ENCODE results near the gene MYO5C.

Gene MYO5C

DNA sequence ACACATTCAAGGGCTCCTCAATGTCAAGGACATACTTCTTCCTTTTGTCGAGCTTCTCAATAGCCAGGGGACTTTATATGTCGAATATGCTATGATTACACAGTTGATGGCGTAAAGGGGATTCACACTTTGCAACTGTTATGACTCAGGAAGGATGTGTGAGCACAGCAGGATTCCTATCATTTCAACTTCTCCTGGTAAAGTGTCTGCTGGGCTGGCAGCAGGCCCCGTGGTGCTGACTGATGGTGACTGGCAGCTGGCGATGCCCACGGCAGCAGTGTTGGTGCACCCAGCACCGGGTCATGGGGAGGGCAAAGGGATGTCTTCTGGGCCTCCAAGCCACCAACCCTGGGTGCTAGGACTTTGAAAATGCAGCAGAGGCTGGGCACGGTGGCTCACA lies 59.6 kb downstream of the MYO5C start:
- no peak overlapping the region for H3K4me3 ChIP-seq (ENCODE audit: severe bottlenecking)
- peaks cover 46% of the 10 kb centered on the region for H3K36me3 ChIP-seq (ENCODE audit: low read depth)
- 0 out of 3 replicates have a peak, but pooled peaks have one; percentile 24 for ATAC-seq (ENCODE audit: low read depth)
- no peaks in the 10 kb centered on the region for H3K4me1 ChIP-seq (ENCODE audit: insufficient read depth, poor library complexity, severe bottlenecking)
- no peaks in the 10 kb centered on the region for H3K9me3 ChIP-seq (ENCODE audit: severe bottlenecking)
- DNase-seq (ENCODE audit: low spot score): no peak
- TF ChIP-seq, protein P1, sequence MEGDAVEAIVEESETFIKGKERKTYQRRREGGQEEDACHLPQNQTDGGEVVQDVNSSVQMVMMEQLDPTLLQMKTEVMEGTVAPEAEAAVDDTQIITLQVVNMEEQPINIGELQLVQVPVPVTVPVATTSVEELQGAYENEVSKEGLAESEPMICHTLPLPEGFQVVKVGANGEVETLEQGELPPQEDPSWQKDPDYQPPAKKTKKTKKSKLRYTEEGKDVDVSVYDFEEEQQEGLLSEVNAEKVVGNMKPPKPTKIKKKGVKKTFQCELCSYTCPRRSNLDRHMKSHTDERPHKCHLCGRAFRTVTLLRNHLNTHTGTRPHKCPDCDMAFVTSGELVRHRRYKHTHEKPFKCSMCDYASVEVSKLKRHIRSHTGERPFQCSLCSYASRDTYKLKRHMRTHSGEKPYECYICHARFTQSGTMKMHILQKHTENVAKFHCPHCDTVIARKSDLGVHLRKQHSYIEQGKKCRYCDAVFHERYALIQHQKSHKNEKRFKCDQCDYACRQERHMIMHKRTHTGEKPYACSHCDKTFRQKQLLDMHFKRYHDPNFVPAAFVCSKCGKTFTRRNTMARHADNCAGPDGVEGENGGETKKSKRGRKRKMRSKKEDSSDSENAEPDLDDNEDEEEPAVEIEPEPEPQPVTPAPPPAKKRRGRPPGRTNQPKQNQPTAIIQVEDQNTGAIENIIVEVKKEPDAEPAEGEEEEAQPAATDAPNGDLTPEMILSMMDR (IDR thresholded peaks at IDR 0.05; ENCODE audit: poor library complexity, severe bottlenecking): no peak
- no peaks in the 10 kb centered on the region for H3K27me3 ChIP-seq (ENCODE audit: insufficient read depth, poor library complexity, severe bottlenecking)
- H3K27ac ChIP-seq (ENCODE audit: poor library complexity, severe bottlenecking): no peak overlapping the region

DNA sequence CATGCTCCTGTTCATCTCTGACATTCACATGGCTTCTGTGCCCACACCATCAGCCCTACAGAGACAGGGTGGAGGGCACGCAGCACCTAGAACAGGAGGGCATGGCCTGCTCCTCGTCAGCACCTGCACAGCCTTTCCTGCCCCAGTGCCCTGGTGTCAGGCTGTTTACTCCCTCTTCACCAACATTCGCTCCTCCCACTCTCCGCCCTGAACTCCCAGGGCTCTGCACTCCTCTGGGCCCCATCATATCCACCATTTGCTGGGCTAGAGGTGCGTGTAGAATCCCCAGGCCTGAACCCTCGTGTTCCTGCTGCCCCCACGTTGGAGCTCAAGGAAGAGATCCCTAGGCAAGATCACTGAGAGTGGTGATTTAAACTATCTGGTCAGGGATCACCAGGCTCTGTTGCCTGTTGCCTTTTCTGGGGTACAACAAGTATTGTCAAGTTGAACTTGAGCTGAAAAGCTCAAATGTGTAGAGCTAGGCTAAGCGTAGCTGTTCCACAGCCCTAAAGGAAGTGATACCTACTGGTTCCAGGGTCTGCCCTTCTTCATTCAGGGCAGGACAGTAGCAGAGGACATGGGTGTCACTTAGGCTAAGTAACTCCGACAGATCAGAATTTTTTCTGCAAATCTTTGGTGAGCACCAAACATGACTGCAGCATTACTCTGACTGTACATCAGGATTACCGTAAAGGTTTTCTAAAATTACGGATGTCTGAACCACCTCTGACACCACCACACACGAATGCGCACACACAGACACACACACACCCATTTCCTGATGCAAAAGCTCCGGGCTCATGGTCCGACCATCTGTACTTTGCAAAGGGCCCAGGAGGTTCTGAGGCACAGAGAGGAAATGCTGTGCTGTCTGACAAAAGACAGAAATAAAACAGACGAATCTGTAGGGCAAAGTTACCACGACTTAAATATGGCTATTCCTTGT lies 60.7 kb downstream of the MYO5C start:
- no peaks in the 10 kb centered on the region for H3K4me1 ChIP-seq (ENCODE audit: insufficient read depth, poor library complexity, severe bottlenecking)
- no peak overlapping the region for H3K27ac ChIP-seq (ENCODE audit: poor library complexity, severe bottlenecking)
- DNase-seq (ENCODE audit: low spot score) (no peak), ATAC-seq (ENCODE audit: low read depth) (no peak)
- TF ChIP-seq, protein P1 (IDR thresholded peaks at IDR 0.05; ENCODE audit: poor library complexity, severe bottlenecking): no peak
- H3K9me3 ChIP-seq (ENCODE audit: severe bottlenecking): no peaks in the 10 kb centered on the region
- H3K36me3 ChIP-seq (ENCODE audit: low read depth): peaks cover 38% of the 10 kb centered on the region
- no peak overlapping the region for H3K4me3 ChIP-seq (ENCODE audit: severe bottlenecking)
- no peaks in the 10 kb centered on the region for H3K27me3 ChIP-seq (ENCODE audit: insufficient read depth, poor library complexity, severe bottlenecking)

DNA sequence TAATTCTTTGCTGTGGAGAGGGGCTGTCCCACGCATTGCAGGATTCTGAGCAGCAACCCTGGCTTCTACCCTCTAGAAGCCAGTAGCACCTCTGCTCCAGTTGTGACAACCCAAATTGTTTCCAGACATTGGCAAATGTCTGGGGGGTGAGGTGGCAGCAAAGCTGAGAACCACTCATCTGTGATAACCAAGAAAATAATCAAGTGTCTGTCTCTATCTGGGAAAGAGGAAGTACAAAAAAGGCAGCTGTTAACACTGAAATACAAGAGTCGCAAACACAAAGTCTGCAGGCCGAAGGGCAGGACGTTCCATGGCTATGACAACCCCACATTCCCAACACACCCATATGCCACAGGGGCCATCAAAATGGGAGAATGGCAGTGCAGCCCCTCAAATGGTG lies 62.2 kb downstream of the MYO5C start:
- H3K9me3 ChIP-seq (ENCODE audit: severe bottlenecking): no peaks in the 10 kb centered on the region
- DNase-seq (ENCODE audit: low spot score): no peak
- H3K36me3 ChIP-seq (ENCODE audit: low read depth): peaks cover 42% of the 10 kb centered on the region
- no peaks in the 10 kb centered on the region for H3K27me3 ChIP-seq (ENCODE audit: insufficient read depth, poor library complexity, severe bottlenecking)
- TF ChIP-seq, protein P1 (IDR thresholded peaks at IDR 0.05; ENCODE audit: poor library complexity, severe bottlenecking): no peak
- peaks cover 7% of the 10 kb centered on the region for H3K4me1 ChIP-seq (ENCODE audit: insufficient read depth, poor library complexity, severe bottlenecking)
- no peak overlapping the region for H3K27ac ChIP-seq (ENCODE audit: poor library complexity, severe bottlenecking)
- no peak for ATAC-seq (ENCODE audit: low read depth)
- H3K4me3 ChIP-seq (ENCODE audit: severe bottlenecking): no peak overlapping the region

DNA sequence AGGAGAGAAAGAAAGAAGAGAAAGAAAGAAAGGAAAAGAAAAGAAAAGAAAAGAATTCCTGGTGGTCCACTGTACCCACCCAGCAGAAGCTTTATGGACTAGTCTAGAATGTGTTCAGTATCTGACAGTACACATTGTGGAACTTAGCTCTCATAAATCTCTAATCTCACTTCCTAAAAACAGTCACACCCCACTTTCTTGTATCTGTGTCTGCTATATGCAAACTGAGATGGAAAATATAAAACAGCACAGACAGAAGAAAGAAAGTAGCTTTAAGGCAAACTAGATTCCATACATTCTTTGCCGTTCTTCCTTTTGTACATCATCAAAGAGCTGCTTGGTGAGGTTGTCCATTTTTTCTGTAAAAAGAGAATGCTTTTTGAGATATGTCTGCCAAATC lies 63.3 kb downstream of the MYO5C start:
- peaks cover 7% of the 10 kb centered on the region for H3K4me1 ChIP-seq (ENCODE audit: insufficient read depth, poor library complexity, severe bottlenecking)
- H3K4me3 ChIP-seq (ENCODE audit: severe bottlenecking): no peak overlapping the region
- peaks cover 45% of the 10 kb centered on the region for H3K36me3 ChIP-seq (ENCODE audit: low read depth)
- DNase-seq (ENCODE audit: low spot score) (no peak), ATAC-seq (ENCODE audit: low read depth) (no peak)
- no peaks in the 10 kb centered on the region for H3K27me3 ChIP-seq (ENCODE audit: insufficient read depth, poor library complexity, severe bottlenecking)
- TF ChIP-seq, protein P1 (IDR thresholded peaks at IDR 0.05; ENCODE audit: poor library complexity, severe bottlenecking): no peak
- H3K27ac ChIP-seq (ENCODE audit: poor library complexity, severe bottlenecking): no peak overlapping the region
- no peaks in the 10 kb centered on the region for H3K9me3 ChIP-seq (ENCODE audit: severe bottlenecking)

DNA sequence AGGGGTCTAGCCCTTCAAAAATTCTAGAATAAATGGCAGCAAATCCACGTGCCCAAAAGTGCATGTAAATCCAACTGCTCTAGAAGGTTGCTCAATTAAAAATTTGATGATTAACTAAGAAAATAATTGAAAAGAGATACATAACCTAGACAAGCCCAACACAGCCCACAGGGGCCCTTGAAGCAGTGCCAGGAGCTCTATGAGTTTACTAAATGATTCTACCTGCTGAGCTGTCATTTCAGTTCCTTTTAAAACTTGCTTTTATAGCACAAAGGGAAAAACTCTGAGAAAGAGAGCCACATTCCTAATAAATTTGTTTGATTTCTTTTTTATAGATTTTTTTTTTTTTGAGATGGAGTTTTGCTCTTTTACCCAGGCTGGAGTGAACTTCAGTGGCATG lies 65.5 kb downstream of the MYO5C start:
- TF ChIP-seq, protein P1 (IDR thresholded peaks at IDR 0.05; ENCODE audit: poor library complexity, severe bottlenecking): no peak
- H3K4me3 ChIP-seq (ENCODE audit: severe bottlenecking): no peak overlapping the region
- no peaks in the 10 kb centered on the region for H3K9me3 ChIP-seq (ENCODE audit: severe bottlenecking)
- peaks cover 44% of the 10 kb centered on the region for H3K36me3 ChIP-seq (ENCODE audit: low read depth)
- DNase-seq (ENCODE audit: low spot score) (no peak), ATAC-seq (ENCODE audit: low read depth) (no peak)
- peaks cover 7% of the 10 kb centered on the region for H3K4me1 ChIP-seq (ENCODE audit: insufficient read depth, poor library complexity, severe bottlenecking)
- no peaks in the 10 kb centered on the region for H3K27me3 ChIP-seq (ENCODE audit: insufficient read depth, poor library complexity, severe bottlenecking)
- H3K27ac ChIP-seq (ENCODE audit: poor library complexity, severe bottlenecking): no peak overlapping the region

All from RWPE2 (cell line).